ENCODE results near the gene LTA. TPM values are rescaled to one million over a fixed set of nuclear protein-coding genes. Genes with fewer than 3 reads are reported as not detected.
A peak's percentile ranks its signal among the peaks of the same experiment; 100 is the strongest.

The LTA gene
- total and polyA plus RNA-seq, 2 experiments from 2014 or later, result not detected

DNA sequence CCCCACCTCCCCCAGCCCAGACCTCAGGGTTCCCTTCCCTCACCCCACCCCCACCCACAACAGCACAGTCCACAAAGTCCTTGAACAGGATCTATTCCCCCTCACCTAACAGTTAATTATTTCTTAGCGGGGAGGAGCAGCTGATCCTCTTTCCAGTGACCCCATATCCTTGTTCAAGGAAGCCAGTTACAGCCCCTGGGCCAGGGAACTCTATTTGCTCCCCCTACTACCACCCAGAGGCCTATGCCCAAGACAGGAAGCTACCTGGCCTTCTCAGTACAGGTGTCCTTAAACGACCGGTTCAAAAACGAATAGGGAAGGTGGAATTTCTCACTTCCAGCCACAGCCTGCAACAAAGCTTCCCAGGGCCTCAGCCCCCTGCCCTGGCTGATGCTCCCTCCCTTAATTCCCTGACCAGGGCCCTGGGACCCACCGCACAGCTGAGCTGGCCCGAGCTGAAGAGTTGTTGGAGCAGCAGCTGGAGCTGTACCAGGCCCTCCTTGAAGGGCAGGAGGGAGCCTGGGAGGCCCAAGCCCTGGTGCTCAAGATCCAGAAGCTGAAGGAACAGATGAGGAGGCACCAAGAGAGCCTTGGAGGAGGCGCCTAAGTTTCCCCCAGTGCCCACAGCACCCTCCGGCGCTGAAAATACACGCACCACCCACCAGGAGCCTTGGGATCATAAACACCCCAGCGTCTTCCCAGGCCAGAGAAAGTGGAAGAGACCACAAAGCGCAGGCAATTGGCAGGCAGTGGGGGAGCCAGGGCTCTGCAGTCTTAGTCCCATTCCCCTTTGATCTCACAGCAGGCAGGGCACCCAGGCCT, 42.5 kb upstream of the LTA start:
- TF ChIP-seq, protein P1, sequence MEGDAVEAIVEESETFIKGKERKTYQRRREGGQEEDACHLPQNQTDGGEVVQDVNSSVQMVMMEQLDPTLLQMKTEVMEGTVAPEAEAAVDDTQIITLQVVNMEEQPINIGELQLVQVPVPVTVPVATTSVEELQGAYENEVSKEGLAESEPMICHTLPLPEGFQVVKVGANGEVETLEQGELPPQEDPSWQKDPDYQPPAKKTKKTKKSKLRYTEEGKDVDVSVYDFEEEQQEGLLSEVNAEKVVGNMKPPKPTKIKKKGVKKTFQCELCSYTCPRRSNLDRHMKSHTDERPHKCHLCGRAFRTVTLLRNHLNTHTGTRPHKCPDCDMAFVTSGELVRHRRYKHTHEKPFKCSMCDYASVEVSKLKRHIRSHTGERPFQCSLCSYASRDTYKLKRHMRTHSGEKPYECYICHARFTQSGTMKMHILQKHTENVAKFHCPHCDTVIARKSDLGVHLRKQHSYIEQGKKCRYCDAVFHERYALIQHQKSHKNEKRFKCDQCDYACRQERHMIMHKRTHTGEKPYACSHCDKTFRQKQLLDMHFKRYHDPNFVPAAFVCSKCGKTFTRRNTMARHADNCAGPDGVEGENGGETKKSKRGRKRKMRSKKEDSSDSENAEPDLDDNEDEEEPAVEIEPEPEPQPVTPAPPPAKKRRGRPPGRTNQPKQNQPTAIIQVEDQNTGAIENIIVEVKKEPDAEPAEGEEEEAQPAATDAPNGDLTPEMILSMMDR (IDR thresholded peaks at IDR 0.05; ENCODE audit: low read depth, low read length), result no peak
- Histone ChIP-seq H3K4me3 (no peak overlapping the region), H3K9me3 (ENCODE audit: low read depth) (no peaks in the 10 kb centered on the region), H3K4me1 (ENCODE audit: low read depth) (no peaks in the 10 kb centered on the region), H3K27ac (peak overlapping the region; percentile 47), H3K36me3 (peaks cover 43% of the 10 kb centered on the region), H3K27me3 (no peaks in the 10 kb centered on the region)
- no peak for DNase-seq (ENCODE audit: low read depth in 1 of 2, low spot score in 1 of 2)

DNA sequence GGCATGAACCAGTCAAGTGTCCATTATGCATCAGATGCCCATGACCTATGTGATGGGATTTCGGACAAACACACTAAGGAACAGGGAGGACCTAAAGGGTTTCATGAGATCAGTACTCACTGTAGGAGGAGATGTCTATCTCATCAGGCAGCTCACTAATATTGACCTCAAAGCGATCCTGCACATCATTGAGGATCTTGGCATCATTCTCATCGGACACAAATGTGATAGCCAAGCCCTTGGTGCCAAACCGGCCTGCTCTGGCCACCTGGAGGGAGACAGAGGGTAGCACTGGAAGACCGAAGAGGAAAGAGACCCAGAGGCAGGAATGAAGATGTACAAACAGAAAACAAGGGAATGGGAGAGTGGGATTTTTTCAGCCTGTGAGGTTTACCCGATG, 41.4 kb upstream of the LTA start:
- TF ChIP-seq, protein P1 (IDR thresholded peaks at IDR 0.05; ENCODE audit: low read depth, low read length), result no peak
- Histone ChIP-seq H3K4me3 (no peak overlapping the region), H3K27ac (no peak overlapping the region), H3K9me3 (ENCODE audit: low read depth) (no peaks in the 10 kb centered on the region), H3K27me3 (no peaks in the 10 kb centered on the region), H3K4me1 (ENCODE audit: low read depth) (no peaks in the 10 kb centered on the region), H3K36me3 (peaks cover 54% of the 10 kb centered on the region)
- DNase-seq (ENCODE audit: low read depth in 1 of 2, low spot score in 1 of 2), result no peak

DNA sequence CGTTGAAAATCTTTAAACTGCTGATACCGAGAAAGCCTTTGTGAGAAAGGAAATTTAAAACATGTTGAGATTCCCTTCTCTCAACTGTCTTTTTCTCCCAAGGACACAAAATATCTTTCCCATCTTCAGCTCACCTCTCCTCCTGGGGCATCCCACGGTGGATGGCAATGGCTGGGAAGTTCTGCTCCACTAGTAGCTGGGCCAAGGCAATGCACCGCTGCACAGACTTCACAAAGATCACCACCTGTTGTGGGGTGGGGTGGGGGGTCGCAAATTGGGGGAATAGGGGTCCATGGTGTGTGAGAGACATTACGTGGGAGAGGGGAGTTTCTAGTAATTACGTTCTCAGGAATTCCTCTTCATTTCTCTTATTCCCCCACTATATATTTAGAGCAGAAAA, 40.9 kb upstream of the LTA start:
- H3K27me3 ChIP-seq, result no peaks in the 10 kb centered on the region
- DNase-seq (ENCODE audit: low read depth in 1 of 2, low spot score in 1 of 2), result no peak
- H3K4me3 ChIP-seq, result no peak overlapping the region
- no peaks in the 10 kb centered on the region for H3K9me3 ChIP-seq (ENCODE audit: low read depth)
- H3K27ac ChIP-seq, result no peak overlapping the region
- H3K36me3 ChIP-seq, result peaks cover 59% of the 10 kb centered on the region
- TF ChIP-seq, protein P1 (IDR thresholded peaks at IDR 0.05; ENCODE audit: low read depth, low read length), result no peak
- H3K4me1 ChIP-seq (ENCODE audit: low read depth), result no peaks in the 10 kb centered on the region

DNA sequence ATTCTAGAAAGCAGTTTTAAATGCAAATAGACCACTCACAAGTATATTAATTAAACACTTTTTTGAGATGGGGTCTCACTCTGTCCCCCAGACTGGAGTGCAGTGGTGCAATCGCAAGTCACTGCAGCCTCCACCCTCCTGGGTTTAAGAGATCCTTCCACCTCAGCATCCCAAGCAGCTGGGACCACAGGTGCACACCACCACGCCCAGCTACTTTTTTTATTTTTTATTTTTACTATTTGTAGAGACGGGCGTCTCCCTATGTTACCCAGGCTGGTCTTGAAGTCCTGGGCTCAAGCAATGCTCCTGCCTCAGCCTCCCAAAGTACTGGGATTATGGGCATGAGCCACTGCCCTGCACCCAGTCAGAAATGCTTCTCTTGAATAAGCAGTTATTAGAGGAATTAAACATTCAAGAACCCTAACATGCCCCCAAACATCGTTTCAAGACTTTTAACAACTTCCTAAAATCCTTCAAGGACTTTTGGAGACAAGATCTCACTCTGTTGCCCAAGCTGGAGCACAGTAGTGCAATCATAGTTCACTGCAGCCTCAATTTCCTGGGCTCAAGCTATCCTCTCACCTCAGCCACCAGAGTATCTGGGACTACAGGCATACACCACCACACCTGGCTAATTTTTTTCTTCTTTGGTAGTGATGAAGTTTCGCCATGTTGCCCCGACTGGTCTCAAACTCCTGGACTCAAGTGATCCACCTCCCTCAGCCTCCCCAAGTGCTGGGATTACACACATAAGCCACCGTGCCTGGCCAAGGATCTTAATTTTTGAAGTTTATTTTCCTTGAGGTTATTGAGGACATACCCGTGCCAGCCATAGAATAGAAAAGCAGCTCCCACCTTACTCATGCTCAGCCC, 40.1 kb upstream of the LTA start:
- Histone ChIP-seq H3K27ac (peak overlapping the region; percentile 68), H3K27me3 (no peaks in the 10 kb centered on the region), H3K36me3 (peaks cover 67% of the 10 kb centered on the region), H3K9me3 (ENCODE audit: low read depth) (no peaks in the 10 kb centered on the region), H3K4me3 (no peak overlapping the region), H3K4me1 (ENCODE audit: low read depth) (no peaks in the 10 kb centered on the region)
- TF ChIP-seq, protein P1 (IDR thresholded peaks at IDR 0.05; ENCODE audit: low read depth, low read length), result no peak
- no peak for DNase-seq (ENCODE audit: low read depth in 1 of 2, low spot score in 1 of 2)

DNA sequence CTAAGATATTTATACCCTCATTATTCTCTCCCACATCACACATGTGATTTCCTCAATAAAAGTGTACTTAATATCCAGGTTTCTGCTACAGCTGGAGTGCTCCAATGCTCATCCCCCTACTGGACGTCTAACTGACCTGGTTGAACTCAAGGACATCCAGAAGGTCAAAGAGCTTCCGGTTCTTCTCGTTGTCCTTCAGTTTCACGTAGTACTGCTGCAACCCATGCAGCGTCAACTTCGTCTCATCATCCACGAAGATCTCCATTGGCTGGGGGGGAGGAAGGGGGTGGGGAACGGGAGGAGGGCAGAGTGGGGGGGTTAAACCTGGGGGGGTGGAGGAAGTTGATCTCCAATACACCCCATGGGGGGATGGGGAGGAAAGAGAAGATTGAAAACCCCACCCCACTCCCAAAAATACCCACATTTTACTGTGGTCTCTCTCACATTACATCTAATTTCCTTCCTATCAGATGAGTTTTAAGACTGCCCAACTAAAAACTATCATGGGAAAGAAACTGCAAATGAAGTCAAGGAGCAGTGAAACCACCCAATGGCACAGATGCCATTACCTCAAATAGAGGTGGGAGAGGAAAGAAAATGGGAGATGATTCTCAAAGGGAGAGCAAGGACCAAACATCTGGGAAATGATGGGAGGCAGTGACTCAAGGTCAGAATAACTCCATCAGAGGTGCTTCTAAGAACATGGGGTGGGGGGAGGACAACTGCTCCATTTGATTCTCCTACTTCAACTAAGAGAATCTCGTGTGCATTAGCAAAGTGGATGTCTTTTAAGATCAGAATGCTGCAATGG, 39.2 kb upstream of the LTA start:
- TF ChIP-seq, protein P1 (IDR thresholded peaks at IDR 0.05; ENCODE audit: low read depth, low read length), result no peak
- H3K27me3 ChIP-seq, result no peaks in the 10 kb centered on the region
- peaks cover 73% of the 10 kb centered on the region for H3K36me3 ChIP-seq
- no peaks in the 10 kb centered on the region for H3K9me3 ChIP-seq (ENCODE audit: low read depth)
- no peaks in the 10 kb centered on the region for H3K4me1 ChIP-seq (ENCODE audit: low read depth)
- peak overlapping the region; percentile 68 for H3K27ac ChIP-seq
- H3K4me3 ChIP-seq, result no peak overlapping the region
- no peak for DNase-seq (ENCODE audit: low read depth in 1 of 2, low spot score in 1 of 2)

Data from cardiac muscle cell (in vitro differentiated cells and primary cell).